HG03066 (cell line): ENCODE measurements around the gene MICALL2.

ENCODE experiments used
- ATAC-seq: cut with Tn5 transposase; IDR thresholded peaks from one replicate; pipeline ENCODE4 v1.9.1; 2021; ENCODE audit warnings: low read depth; ENCODE audit not compliant: unreplicated experiment

MICALL2 gene

GRCh38 chr7:1470901-1471300, 11.6 kb upstream of the MICALL2 start:
- ATAC-seq = no peak

GRCh38 chr7:1468643-1469298, 9.5 kb upstream of the MICALL2 start:
- no peak for ATAC-seq

DNA sequence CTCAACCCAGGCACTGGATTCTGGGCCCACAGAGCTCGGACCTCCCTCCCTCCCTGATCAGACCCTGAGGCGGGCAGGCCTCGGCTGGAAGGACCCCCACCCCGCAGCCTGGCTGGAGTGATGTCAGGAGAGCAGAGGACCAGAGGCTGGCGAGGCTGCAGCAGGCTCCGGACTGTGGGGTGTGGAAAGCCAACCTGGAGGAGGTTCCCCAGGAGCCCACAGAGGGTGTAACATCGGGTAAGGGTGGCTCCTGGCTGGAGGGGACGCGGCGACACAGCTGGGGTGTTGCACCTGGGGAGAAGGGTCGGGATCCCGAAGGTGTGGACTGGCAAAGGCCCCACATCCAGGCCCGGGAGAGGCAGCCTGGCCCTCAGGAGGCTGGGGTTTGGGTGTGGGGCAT, 8.9 kb upstream of the MICALL2 start:
- no peak for ATAC-seq

DNA sequence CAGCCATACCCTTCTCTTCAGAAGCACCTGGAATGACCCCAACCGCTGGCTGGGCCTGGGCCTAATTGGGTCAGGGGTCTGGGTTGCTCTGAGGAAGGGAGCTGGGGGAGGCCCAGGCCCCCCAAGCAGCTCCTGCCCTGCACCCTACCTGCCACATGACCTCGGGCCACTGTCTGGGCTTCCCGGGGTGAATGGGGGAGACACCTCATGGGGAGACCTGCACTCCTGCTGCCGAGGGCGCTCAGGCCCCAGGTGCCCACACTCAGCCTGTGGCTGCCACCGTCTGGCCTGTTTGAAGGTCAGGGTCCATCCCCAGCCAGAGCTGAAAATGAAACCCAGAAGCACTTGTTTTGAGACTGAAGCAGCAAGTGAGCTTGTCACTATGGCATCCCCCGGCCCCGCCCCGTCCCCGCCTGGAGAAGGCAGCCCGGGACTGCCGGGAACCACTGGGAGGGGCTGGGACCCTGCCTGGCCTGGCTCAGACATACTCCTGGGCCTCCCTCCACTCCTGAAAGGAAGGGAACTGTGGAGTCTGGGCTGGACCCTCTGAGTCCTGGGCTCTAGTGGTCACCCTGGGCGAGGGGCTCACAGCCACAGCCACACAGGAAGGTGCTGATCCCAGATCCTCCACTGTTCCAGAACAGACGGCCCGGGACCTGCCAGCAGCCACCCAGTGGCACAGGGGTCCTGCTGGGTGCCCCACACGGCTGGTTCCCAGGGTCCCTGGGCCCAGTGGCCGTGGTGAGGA, 7.4 kb upstream of the MICALL2 start:
- no peak for ATAC-seq

DNA sequence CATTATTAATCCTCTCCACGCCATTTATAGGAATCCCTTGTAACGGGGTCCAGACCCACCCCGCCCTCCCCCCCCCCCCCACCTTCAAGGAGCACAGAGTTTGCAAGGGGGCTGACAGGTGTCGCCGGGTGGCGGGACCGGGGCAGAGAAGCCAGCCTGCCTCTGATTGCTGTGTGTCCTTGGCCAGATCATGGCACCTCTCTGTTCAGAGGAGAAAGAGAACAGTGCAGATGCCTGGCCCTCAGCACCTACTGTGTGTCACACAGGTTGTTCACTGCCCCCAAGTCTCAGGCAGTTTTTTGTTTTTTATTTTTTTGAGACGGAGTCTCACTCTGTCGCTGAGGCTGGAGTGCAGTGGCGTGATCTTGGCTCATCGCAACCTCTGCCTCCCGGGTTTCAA, 5.4 kb upstream of the MICALL2 start:
- no peak for ATAC-seq

DNA sequence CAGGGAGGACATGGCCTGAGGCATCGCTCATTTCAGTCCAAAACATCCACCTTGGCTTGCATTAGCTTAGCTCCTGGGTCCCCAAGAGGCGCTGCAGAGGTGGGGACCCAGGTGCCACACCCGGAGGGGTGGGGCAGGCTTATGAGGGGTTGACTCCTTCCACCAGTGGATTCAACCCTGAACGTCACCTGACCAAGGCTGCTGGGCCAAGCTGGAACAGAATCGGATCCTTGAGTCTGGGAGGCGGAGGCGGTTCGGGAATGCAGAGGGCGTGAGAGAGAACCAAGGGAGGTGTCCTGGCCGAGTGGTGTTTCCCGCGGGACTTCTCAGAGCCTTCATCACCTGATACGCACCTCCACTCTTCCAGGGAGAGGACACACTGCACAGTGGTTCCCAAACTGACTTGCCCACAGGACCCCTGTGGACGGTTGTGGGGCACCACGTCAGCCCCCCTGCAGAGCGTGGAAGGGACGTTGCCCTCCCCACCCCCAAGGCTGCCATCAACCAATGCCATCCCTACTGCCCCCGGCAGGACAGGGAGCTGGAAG, 4.5 kb upstream of the MICALL2 start:
- no peak for ATAC-seq

DNA sequence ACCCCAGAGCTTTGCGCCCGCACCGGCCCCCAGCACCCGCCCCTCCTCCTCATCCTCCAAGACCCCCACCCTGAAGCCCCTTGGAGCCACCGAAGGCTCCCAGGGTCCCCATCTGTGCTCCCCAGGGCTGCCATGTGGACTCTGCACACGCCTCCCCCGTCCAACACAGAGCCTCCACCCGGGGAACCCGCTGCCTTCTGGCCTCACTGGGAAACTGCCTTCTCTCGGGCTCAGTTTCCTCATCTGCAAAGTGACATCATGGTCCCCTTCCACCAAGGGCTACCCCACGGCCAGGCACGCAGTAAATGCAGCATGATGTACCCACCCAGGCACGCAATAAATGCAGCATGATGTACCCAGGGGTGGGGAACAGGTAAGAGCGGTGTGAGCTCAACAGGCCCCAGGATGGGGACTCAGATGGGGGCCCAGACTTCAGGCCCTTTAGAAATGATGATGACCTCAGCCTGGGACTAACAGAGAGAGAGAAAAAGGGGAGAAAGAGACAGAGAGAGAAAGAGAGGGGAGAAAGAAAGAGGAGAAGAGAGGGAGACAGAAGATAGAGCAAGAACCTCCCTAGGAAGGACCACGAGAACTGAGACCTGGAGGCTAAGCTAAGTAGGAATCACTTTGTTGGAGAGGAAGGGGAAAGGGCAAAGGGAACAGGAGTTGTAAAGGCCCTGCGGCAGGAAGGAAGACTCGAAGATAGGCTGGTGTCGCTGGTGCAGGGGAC, 2.5 kb upstream of the MICALL2 start:
- no peak for ATAC-seq

DNA sequence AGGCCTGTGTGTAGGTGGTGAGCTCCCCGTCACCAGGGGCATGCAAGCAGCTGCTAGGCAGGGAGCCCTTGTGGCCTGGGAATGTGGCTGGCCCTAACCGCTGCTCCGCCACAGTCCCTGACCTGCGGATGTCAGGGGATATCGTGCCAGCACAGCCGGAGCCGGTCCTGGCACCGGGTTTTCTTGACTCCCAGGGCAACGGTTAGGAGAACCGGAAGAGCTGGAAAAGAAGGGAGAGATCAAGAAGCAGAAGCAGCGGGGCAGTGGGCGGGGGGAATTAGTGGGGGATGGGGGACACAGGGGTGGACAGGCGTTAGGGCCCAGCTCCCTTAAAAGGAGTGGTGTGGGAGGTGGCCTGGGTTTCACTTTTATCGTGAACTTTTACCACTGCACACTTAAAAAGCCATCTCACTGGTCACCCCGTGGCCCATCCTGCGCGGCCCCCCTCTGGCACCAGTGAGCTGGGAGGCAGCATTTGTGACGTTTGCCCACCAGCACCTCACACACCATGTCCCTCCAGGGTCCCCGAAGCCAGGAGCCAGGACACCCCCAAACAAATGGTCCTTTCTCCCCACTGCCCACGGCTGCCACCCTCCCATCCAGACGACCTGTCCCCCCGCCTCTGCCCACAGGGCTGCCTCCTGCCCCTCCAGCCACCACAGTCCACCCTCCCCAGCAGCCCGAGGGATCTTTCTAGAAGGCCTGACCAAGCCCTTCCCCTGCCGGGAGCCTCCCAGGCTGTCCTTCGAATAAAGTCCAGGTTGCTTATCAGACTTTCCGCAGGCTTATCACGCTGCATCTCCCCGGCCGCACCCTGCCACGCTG, 1.8 kb upstream of the MICALL2 start:
- no peak for ATAC-seq

- ATAC-seq = no peak
Observed at GRCh38 chr7:1459920-1460820, 900 bp upstream of the MICALL2 start.

DNA sequence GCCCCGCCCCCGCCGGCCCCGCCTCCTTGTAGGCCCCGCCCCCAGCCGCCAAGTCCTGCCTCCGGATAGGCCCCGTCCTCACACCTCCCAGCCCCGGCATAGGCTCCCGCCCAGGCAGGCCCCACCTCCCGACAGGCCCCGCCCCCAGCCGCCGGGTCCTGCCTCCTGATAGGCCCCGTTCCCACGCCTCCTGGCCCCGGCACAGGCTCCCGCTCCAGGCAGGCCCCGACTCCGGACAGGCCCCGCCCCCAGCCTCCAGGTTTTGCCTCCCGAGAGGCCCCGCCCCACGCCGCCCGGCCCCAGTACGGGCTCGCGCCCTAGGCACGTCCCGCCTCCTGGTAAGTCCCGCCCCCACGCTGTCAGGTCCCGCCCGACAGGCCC, 232 bp upstream of the MICALL2 start:
- peak; percentile 93 for ATAC-seq

DNA sequence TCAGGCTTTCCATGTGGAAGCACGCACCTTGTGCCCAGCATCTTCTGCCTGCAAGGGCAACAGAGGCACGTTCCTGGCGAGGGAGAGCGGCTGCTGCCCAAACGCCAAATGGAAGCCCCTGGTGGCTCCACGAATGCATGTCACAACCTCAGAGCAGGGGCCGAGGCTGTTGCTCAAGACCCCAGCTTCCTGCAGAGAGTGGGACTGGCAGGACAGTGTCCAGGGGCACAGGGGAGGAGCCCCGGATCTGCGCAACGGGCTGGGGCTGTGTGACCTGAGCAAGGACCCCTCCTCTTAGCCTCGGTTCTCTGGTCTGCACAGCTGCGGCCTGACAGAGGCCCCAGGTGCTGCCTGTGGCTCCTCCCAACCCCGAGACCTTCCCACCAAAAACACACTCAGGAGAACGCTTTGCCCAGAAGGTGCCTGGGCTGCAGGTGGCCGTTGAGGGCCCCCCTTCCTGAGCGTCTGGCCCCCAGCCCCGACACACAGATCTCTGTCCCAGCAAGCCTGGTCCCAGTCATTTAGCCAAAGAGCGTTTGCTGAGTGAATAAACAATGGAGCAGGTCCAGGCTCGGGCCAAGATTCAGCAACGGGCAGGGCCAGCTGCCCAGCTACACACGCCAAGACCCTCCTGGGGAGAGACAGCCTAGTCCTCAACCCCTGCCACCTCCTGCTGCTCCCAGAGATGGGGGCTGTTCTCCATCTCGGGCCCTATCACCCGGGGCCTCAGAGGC, 1.2 kb downstream of the MICALL2 start:
- ATAC-seq = no peak

DNA sequence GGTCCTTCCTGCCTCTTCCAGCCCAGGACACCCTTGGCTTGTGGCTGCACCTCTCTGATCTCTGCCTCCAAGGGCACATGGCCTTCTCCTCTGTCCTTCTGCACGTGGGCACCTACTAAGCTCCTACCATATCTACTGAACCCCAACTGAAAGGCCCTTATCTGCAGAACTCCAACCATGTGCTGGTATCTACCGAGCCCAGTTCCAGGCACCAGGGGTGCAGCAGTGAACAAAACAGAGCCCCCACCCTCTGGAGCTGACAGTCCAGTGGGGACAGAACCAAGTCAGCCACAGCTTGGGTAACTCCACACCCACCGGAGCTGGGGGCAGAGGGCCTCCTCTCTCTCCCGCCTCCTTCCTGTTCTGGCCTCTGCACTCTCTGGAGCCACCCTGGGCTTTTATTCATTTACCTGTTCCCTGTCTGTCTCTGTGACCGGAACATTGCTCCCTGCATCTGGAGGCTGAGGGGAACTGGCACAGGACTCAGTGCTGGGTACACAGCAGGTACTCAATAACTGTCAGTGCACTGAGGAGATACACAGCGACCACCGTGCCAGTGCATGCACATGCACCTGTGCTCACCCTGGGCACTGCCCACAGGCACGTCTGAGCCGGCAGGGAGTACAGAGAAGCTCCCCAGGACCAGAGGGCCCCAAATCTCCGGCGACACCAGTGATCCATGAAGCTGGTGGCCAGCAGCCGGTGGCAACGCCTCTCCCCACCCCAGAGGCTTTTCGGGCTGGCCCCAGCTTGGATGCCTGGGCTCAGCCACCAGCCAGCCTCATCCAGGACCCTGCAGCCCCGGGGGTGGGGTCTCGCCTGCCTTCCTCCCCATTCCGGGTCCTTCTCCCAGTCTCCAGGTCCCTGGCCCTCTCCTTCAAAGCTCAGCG, 2.0 kb downstream of the MICALL2 start:
- no peak for ATAC-seq

GRCh38 chr7:1455955-1456354, 3.3 kb downstream of the MICALL2 start:
- no peak for ATAC-seq

GRCh38 chr7:1455241-1455939, 3.9 kb downstream of the MICALL2 start:
- ATAC-seq = no peak

- ATAC-seq = no peak
Observed at GRCh38 chr7:1454542-1454941, 4.7 kb downstream of the MICALL2 start.

GRCh38 chr7:1452205-1452604, 7.1 kb downstream of the MICALL2 start:
- no peak for ATAC-seq

- no peak for ATAC-seq
Observed at GRCh38 chr7:1450987-1451386, 8.3 kb downstream of the MICALL2 start.
